Ishikawa (cell line): ENCODE results near the gene FAM174C.

ENCODE experiments used
- CEBPB ChIP-seq: IDR thresholded peaks from 2 replicates; pipeline ENCODE4 v1.6.1; 2012
- EGR1 ChIP-seq: IDR thresholded peaks from 2 replicates; pipeline ENCODE4 v1.6.1; 2012
- EP300 ChIP-seq: IDR thresholded peaks from 2 replicates; pipeline ENCODE4 v1.6.1; 2012; ENCODE audit warnings: borderline replicate concordance
- FOXM1 ChIP-seq: IDR thresholded peaks from 2 replicates; pipeline ENCODE4 v1.6.1; 2012; ENCODE audit warnings: low read depth, borderline replicate concordance
- MAX ChIP-seq: IDR thresholded peaks from 2 replicates; pipeline ENCODE4 v1.6.1; 2012
- NFIC ChIP-seq: IDR thresholded peaks from 2 replicates; pipeline ENCODE4 v1.6.1; 2012
- RAD21 ChIP-seq: IDR thresholded peaks from 2 replicates; pipeline ENCODE4 v1.6.1; 2012; ENCODE audit warnings: low read depth
- REST ChIP-seq: IDR thresholded peaks from 2 replicates; pipeline ENCODE4 v1.6.1; 2012; ENCODE audit warnings: low read depth, mild to moderate bottlenecking
- TAF1 ChIP-seq: IDR thresholded peaks from 2 replicates; pipeline ENCODE4 v1.6.1; 2012; ENCODE audit warnings: low read depth, mild to moderate bottlenecking
- TCF12 ChIP-seq: IDR thresholded peaks from 2 replicates; pipeline ENCODE4 v1.6.1; 2012; ENCODE audit warnings: low read depth
- TEAD4 ChIP-seq: IDR thresholded peaks from 2 replicates; pipeline ENCODE4 v1.6.1; 2012
- USF1 ChIP-seq: IDR thresholded peaks from 2 replicates; pipeline ENCODE4 v1.6.1; 2012
- YY1 ChIP-seq: IDR thresholded peaks from 2 replicates; pipeline ENCODE4 v1.6.1; 2012; ENCODE audit warnings: low read depth
- ZBTB7A ChIP-seq: IDR thresholded peaks from 2 replicates; pipeline ENCODE4 v1.6.1; 2012; ENCODE audit warnings: low read depth

GRCh38 chr19:1274852-1275259 is 474 bp upstream of the FAM174C start:
- TF ChIP-seq USF1: no peak
- no peak for TF ChIP-seq TAF1
- TF ChIP-seq EP300: no peak
- no peak; the same call in 1 of the 2 replicates for TF ChIP-seq ZBTB7A
- TF ChIP-seq MAX: no peak
- no peak for TF ChIP-seq CEBPB
- no peak for TF ChIP-seq RAD21
- TF ChIP-seq FOXM1: no peak
- no peak for TF ChIP-seq TCF12
- no peak for TF ChIP-seq REST
- TF ChIP-seq NFIC: no peak
- TF ChIP-seq EGR1: no peak
- TF ChIP-seq TEAD4: no peak
- no peak for TF ChIP-seq YY1
